SK-N-SH treated with all-trans-retinoic acid at 6 μM for 48 hours (cell line): ENCODE measurements around the gene HEATR1.

Experiments
- ATAC-seq: fragments of 200-7000 bp; cut with Tn5 transposase; 3 replicates; pipeline ENCODE4 v1.9.1; 2020; ENCODE audit warnings: mild to moderate bottlenecking, moderate library complexity
- ARNTL ChIP-seq: fragments of 450-650 bp; formaldehyde crosslinking; IDR thresholded peaks from 2 replicates; pipeline ENCODE4 v1.5.0; 2020; ENCODE audit warnings: low read depth, mild to moderate bottlenecking, moderate library complexity, borderline replicate concordance
- BACH2 ChIP-seq: fragments of 250-450 bp; sonication (Bioruptor Pico); IDR thresholded peaks from 2 replicates; pipeline ENCODE4 v1.9.0; 2021; ENCODE audit warnings: mild to moderate bottlenecking, borderline replicate concordance
- CREB5 ChIP-seq: fragments of 250-450 bp; sonication (Bioruptor Pico); IDR thresholded peaks from 2 replicates; pipeline ENCODE4 v1.5.1; 2020; ENCODE audit warnings: low read depth, mild to moderate bottlenecking, moderate library complexity
- ESRRG ChIP-seq: fragments of 250-450 bp; sonication (Bioruptor Pico); IDR thresholded peaks from 2 replicates; pipeline ENCODE4 v1.6.1; 2021; ENCODE audit warnings: mild to moderate bottlenecking
- GLIS3 ChIP-seq: fragments of 250-450 bp; sonication (Bioruptor Pico); IDR thresholded peaks from 2 replicates; pipeline ENCODE4 v1.5.0; 2020; ENCODE audit warnings: mild to moderate bottlenecking, moderate library complexity
- ISL1 ChIP-seq: fragments of 250-450 bp; sonication (Bioruptor Pico); IDR thresholded peaks from 2 replicates; pipeline ENCODE4 v2.1.2; 2022; ENCODE audit warnings: mild to moderate bottlenecking, moderate library complexity
- OSR1 ChIP-seq: fragments of 250-450 bp; sonication (Bioruptor Pico); IDR thresholded peaks from 2 replicates; pipeline ENCODE4 v1.8.0; 2022; ENCODE audit warnings: moderate library complexity, mild to moderate bottlenecking, inconsistent platforms
- PATZ1 ChIP-seq: fragments of 250-450 bp; sonication (Bioruptor Pico); IDR thresholded peaks from 2 replicates; pipeline ENCODE4 v1.8.0; 2020; ENCODE audit warnings: mild to moderate bottlenecking, moderate library complexity, borderline replicate concordance
- POU6F1 ChIP-seq: fragments of 250-450 bp; sonication (Bioruptor Pico); IDR thresholded peaks from 2 replicates; pipeline ENCODE4 v1.8.0; 2021; ENCODE audit warnings: low read depth, mild to moderate bottlenecking, moderate library complexity, borderline replicate concordance
- PPARA ChIP-seq: fragments of 250-450 bp; sonication (Bioruptor Pico); IDR thresholded peaks from 2 replicates; pipeline ENCODE4 v1.5.0; 2020; ENCODE audit warnings: mild to moderate bottlenecking, borderline replicate concordance
- RARB ChIP-seq: fragments of 250-450 bp; sonication (Bioruptor Pico); IDR thresholded peaks from 2 replicates; pipeline ENCODE4 v1.8.0; 2021; ENCODE audit warnings: mild to moderate bottlenecking, moderate library complexity
- SNAI2 ChIP-seq: fragments of 250-450 bp; sonication (Bioruptor Pico); IDR thresholded peaks from 2 replicates; pipeline ENCODE4 v1.5.0; 2020; ENCODE audit warnings: mild to moderate bottlenecking, moderate library complexity
- TOX ChIP-seq: fragments of 250-450 bp; sonication (Bioruptor Pico); IDR thresholded peaks from 2 replicates; pipeline ENCODE4 v1.8.0; 2021; ENCODE audit warnings: mild to moderate bottlenecking, moderate library complexity, borderline replicate concordance
- TSHZ2 ChIP-seq: fragments of 250-450 bp; sonication (Bioruptor Pico); IDR thresholded peaks from 2 replicates; pipeline ENCODE4 v1.5.0; 2020; ENCODE audit warnings: mild to moderate bottlenecking, moderate library complexity
- ZC3H10 ChIP-seq: fragments of 250-450 bp; sonication (Bioruptor Pico); IDR thresholded peaks from 2 replicates; pipeline ENCODE4 v1.5.1; 2021; ENCODE audit warnings: mild to moderate bottlenecking, moderate library complexity
- ZFP3 ChIP-seq: fragments of 250-450 bp; sonication (Bioruptor Pico); IDR thresholded peaks from 2 replicates; pipeline ENCODE4 v1.5.0; 2020; ENCODE audit warnings: mild to moderate bottlenecking, moderate library complexity
- ZFP30 ChIP-seq: fragments of 450-650 bp; formaldehyde crosslinking; IDR thresholded peaks from 2 replicates; pipeline ENCODE4 v1.5.0; 2022; ENCODE audit warnings: mild to moderate bottlenecking, moderate library complexity
- ZNF70 ChIP-seq: fragments of 450-650 bp; formaldehyde crosslinking; IDR thresholded peaks from 2 replicates; pipeline ENCODE4 v1.5.0; 2020; ENCODE audit warnings: mild to moderate bottlenecking, moderate library complexity

The HEATR1 gene

GRCh38 chr1:236553370-236553769 lies 50.9 kb downstream of the HEATR1 start:
- TF ChIP-seq PPARA (CRISPR knock-in tag) (no peak), ESRRG (CRISPR knock-in tag) (no peak), SNAI2 (no peak), ZNF70 (CRISPR knock-in tag) (no peak), CREB5 (no peak), BACH2 (no peak), ISL1 (no peak), PATZ1 (CRISPR knock-in tag) (no peak), POU6F1 (CRISPR knock-in tag) (no peak), RARB (CRISPR knock-in tag) (no peak), ZFP30 (no peak), TSHZ2 (no peak), GLIS3 (no peak), ARNTL (no peak)
- ATAC-seq = no peak

- TF ChIP-seq ARNTL (no peak), PPARA (CRISPR knock-in tag) (no peak), ZFP3 (CRISPR knock-in tag) (no peak)
- ATAC-seq = no peak
These were observed 51.4 kb downstream of the HEATR1 start for GRCh38 chr1:236552901-236553300.

GRCh38 chr1:236552096-236552495 lies 52.2 kb downstream of the HEATR1 start:
- TF ChIP-seq ZFP3 (CRISPR knock-in tag) = no peak
- no peak for TF ChIP-seq ARNTL
- ATAC-seq = no peak

GRCh38 chr1:236550961-236551851 lies 53.1 kb downstream of the HEATR1 start:
- TF ChIP-seq ZFP30 = no peak
- no peak for TF ChIP-seq TOX (CRISPR knock-in tag)
- no peak for TF ChIP-seq PPARA (CRISPR knock-in tag)
- no peak for TF ChIP-seq PATZ1 (CRISPR knock-in tag)
- no peak for TF ChIP-seq GLIS3
- TF ChIP-seq OSR1 (CRISPR knock-in tag) = no peak
- no peak for TF ChIP-seq ZC3H10 (CRISPR knock-in tag)
- TF ChIP-seq SNAI2 = no peak
- TF ChIP-seq ZNF70 (CRISPR knock-in tag) = no peak
- TF ChIP-seq ARNTL = no peak
- ATAC-seq = no peak
